Stimulated activated CD8-positive, alpha-beta memory T cell treated with anti-CD3 and anti-CD28 coated beads, Interleukin-12 subunit alpha, Interleukin-12 subunit beta, amount 100 ng/mL, for 24 hours (primary cell): ENCODE results near the gene PHTF1.
"Not testable (repeated sequence)": the region's sequence is repeated elsewhere in the genome, so short reads cannot be mapped to it uniquely, and the experiment has no call there.

Experiments used
- DNase-seq: peaks from one replicate; pipeline ENCODE4 v3.0.0-alpha.2; 2020; ENCODE audit errors: extremely low read depth

PHTF1 gene

DNA sequence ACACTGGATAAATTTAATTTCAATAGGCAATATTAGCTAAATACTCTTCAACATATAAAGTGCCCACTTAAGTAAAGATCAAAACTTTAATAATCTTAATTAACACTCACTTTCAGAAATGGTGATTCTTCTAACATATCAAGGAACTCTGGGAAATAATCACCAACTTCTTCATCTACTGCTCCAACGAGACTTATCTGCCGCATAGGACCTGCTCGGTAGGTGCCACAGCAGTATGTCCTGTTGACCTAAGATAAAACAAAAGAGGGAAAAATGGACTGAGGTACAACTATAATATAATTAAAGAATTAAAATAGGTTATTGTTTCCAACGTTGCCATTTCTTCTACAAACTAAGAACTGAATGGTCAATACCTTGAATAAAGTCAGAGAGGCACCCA is 18.3 kb upstream of the PHTF1 start:
- DNase-seq: no peak

DNA sequence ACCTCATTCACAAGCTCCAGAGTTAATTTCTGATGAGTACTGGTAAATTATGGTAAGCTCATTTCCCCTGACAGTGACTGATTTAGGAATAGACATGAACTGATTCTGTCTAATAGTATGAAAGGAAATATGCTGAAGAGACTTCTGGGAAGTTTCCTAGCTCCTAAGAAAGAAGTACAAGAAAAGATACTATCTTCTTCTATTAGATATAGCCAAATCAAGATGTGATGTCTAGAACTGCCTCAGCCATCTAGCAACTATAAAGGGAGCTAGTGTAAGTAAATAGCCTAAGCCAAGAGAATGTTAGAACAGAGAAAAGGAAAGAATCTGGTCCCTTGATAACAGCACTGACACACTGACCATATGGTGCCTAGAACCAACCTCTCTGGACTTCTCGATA is 10.7 kb upstream of the PHTF1 start:
- DNase-seq: no peak

DNA sequence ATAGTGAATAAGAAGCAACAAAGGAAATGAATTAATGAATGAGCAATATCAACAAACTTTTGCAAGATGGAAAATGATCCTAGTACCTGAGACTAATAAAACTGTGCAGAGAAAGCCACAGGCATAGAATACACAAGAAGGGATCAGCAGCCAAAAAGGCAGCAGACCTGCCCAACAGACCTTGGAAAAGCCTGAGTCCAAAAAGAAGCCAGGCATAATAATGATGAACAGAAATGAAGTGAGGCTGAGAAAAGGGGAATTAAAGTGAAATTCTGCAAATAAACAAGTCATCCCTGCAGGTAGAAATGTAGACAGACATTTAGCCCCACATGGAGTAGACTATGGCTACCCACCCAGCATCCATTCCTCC is 10.3 kb upstream of the PHTF1 start:
- no peak for DNase-seq

DNA sequence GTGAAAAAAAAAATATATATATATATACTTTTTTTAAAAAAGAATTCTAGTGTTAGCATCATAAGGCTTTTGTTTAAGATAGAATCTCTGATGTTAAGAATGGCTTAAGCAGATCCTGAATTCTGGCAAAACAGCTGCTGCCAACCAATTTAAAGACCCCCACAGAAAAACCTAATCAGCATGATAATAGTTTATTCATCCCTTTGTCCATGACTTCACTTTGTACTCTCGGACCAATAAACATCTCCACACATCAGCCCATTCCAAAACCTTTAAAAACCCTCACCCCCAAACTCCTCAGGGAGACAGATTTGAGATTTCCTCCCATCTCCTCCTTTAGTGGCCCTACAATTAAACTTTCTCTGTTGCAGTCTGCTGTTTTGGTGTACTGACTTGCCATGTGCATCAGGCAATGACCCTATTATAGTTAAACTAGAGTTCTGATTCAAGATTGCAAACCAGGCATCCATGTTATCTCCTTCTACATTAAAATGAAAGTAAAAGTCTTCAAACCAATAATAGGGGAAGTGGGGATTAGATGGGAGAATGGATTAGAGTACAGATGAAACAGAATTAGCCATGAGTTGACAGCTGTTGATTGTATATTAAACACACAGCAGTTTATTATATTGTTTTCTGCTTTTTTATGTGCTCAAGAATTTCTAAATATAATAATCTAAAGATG is 9.8 kb upstream of the PHTF1 start:
- DNase-seq: no peak

DNA sequence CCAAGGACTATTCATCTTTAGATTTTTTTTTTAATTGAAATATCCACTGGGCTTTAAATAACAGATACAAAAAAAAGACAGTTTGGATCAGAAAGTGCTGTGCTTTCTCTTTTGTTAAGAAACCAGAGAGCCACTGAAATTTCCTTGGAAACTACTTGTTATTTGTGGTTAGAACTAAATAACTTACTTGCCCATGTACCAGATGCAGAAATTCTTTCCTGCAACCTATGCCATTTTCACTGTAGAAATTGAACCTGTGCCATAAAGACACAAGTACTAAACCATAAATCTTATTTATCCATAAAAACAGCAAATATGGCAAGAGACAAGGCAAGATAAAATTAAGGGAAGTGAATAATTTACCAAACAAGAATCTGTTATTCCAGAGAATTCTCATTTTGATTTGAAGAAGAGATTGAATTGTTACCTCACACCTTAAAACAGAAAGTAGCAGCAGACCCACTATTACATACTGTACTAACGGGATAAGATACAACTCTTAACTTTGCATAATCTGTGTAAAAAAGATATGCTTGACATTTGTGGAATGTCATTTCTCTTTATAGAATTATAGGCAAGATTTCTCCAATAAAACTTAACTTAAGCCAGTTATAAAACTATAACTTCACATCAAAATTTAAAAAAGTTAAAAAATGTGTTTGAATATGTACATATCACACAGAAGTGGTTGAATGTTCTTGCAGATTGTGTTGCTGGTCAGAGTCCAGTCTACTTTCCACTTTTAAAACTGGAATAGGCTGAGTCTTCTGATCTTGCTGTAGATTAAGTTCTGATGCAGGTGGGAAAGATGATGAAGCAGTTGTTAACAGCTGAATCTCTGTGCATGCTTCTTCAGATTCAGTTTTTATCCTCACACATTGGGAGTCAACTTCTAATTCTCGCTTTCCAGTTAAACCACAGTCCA is 6.3 kb upstream of the PHTF1 start:
- no peak for DNase-seq

DNA sequence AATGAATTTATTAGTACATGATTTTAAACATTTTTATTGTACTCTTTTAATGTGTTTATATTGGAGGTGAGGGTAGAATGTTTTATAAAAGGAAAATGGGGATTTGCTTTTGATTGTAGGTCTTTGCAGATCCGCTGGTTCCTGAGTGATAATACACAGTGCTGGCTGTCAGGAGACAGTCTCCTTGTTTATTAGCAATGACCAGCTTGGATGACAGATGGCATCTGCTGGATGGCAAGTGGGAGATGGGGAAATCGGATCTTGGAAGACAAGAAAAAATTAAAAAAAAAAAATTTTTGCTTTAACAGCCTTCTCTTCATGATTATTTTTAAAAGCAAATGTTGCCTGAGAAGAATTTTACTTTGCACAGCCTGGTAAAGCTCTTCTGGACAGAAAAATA is 4.4 kb upstream of the PHTF1 start:
- no peak for DNase-seq

DNA sequence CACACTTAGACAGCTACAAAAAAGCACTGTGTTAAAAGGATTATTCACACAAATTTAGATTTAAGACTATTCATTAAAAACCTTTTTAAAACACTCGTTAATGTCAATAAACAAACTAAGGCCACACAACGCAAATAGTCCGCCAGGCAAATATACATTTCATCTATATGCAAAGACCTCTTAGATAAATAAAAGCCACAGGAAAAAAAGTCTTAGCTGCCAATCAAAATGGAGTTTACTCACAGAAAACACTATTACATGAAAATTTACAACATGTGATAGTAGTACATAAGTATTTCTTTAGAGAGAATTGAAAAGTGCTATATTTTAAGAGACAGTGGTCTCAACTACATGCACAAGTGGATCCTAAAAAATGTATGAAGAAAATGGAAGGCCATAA is 2.7 kb upstream of the PHTF1 start:
- no peak for DNase-seq

DNA sequence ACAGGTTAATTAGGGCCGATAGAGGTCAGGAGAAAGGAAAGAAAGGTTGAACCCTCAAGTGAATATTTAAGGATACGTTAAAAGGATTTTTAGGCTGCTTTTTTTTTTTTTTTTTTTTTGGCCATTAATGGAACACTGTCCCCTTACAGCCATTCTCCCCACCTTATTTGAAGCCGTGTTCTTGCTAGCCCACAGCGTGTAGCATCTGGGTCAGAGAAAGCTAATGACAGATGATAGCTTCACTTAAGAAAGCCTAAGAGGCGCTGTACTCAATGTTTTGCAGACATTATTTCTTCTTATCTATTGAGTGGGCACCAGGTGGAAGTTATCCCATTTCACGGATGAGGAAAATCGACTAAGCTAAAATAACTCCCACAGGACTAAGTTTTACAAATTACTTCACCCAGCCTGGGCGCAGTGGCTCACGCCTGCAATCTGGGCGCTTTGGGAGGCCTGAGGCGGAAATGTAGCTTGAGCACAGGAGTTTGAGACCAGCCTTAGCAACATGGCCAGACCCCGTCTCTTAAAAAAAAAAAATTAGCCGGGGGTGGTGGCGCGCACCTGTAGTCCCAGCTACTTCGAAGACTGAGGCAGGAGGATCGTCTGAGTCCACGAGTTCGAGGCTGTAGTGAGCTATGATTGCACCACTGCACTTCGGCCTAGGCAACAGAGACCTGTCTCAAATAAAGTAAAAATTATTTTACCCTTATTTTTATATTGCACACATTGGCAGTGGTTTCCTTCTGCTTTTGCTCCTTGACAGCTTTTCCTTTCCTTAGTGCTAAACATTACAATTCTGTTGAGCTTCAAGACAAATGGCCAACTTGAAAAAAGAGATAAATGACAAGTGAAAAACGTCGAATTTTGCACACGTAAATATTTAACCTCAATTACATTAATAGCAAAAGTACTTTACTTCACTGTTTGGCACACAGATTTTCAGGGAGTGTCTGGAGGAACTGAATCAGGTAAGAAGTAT is 1.1 kb upstream of the PHTF1 start:
- no peak for DNase-seq

DNA sequence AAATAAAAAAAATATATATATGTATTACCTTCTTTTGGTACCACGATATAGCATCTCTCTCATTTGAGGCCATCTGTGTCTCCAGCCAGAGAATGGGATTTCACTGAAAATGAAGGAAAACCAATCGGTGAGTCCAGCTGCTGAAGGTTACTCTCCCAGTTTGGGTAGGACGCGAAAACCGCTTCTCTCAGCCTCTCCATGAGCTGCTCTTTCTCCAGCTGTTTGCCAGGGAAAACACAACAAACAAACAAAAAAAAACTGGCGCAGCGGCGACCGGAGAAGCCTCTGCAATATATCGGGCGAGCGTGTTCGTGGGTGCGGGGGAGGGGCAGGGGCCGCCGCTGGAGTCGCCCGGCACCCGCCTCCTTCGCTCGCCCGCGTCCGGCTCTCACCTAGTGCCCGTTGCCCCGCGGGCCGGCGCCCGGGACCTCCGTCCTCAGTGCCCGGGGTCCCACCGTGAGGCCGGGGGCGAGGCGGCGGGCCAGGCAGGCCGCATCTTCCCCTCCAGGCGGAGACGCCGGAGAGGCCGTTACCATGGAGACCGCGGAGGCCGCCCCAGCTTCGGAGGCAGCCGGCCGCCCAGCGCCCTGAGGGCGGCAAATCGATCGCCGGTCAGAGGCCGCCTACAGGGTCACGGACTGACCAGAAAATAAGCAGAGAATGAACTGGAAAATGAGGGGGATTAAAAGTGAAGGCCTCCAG is 504 bp downstream of the PHTF1 start:
- DNase-seq: no peak

DNA sequence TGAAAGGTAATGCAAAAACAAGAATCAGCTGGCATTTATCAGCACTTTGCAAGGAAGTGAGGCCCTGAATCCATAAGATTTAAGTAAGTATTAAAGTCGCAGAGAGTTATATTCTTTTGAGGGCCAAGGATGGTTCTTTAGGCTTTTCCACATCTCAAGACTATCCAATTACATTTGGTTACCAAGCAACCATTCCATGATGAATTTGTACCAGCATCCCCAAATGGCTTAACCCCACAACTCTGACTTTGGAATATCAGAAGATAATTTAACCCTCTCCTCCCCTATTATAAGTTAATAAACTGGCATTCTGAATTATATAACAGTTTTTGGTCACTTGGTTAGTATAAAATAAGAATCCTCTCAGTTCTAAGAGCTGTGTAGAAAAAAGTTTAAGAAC is 2.8 kb downstream of the PHTF1 start:
- no peak for DNase-seq

DNA sequence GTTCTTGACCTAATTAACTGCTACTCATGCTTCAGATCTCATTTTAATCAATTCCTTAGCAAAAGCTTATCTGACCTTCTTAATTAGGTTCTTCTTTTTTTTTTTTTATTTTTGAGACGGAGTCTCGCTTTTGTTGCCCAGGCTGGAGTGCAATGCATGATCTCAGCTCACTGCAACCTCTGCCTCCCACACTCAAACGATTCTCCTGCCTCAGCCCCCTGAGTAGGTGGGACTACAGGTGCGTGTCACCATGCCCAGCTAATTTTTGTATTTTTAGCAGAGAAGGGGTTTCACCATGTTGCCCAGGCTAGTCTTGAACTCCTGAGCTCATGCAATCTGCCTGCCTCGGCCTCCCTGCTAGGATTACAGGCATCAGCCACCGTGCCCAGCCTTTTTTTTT is 6.0 kb downstream of the PHTF1 start:
- not testable (repeated sequence) for DNase-seq

DNA sequence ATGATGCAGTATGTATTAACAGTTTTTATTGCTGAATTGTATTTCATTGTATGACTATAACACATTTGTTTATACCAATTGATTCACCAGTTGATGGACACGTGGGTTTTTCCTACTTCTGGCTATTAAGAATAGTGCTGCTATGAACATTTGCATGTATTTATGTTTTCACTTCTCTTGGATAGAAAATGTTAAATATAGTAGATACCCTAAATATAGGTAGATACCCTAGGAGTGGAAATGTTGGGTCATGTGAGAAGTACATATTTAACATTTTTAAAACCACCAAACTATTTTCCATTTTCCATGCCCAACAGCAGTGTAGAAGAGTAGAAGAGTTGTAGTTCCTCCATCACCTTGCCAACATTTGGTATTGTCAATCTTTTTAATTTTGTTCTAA is 7.8 kb downstream of the PHTF1 start:
- no peak for DNase-seq

DNA sequence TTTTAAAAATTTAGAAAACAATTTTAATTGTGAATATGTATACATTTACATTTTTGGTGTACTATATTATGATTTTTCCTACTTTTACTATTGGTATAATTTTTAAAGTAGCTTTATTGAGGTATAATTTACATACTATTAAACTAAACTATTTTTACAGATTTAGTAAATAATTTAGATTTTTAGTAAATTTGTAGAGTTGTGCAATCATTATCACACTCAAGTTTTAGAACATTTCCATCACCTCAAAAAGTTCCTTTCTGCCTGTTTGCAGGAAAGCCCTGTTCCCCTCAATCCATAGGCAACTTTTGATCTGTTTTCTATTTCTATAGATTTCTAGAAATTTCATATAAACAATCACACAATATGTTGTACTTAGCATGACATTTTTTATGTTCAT is 8.2 kb downstream of the PHTF1 start:
- no peak for DNase-seq

DNA sequence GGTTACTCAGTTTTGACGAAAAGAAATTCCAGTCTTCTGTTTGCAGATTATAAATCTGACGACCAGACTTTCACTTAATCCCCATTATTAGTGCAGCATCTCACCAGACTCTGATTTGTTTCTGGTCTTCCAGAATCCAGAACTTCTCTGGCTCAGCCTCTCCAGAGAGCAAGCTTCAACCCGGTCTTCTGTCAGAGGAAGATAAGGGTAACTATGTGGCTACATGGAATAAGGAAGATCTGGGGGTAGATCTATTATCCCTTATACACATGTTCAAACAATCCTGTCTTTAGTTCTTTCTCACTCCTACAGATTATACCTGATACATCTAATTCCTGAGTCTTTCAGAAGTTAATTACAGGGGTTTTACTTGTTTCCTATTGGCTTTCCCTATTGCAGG is 9.9 kb downstream of the PHTF1 start:
- DNase-seq: no peak

DNA sequence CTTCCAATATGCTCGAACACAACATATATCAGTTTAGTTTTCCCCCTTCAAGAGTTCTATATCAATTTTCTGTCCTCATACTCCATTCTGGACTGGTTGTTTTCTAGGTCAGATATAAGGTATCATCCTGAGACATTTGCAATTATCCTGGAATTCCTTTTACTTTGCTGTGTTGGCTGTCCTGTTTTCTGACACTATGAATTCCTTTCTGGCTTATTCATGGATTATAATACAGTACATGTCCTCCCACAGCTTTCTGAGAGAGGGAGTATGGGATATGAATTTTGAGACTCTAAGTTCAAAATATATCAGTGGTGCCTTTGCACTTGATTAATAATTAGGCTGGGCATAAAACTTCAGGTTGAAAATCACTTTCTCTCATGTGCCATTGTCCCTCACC is 11.9 kb downstream of the PHTF1 start:
- DNase-seq: no peak

DNA sequence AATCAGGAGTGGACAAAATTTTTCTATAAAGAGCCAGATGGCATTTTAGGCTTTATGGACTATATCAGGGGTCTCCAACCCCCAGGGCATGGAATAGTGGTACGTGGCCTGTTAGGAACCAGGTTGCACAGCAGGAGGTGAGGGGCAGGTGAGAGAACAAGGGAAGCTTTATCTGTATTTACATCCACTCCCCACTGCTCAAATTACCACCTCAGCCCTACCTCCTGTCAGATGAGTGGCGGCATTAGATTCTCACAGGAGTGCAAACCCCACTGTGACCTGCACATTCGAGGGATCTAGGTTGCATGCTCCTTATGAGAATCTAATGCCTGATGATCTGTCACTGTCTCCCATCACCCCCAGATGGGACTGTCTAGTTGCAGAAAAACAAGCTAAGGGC is 13.9 kb downstream of the PHTF1 start:
- DNase-seq: no peak

DNA sequence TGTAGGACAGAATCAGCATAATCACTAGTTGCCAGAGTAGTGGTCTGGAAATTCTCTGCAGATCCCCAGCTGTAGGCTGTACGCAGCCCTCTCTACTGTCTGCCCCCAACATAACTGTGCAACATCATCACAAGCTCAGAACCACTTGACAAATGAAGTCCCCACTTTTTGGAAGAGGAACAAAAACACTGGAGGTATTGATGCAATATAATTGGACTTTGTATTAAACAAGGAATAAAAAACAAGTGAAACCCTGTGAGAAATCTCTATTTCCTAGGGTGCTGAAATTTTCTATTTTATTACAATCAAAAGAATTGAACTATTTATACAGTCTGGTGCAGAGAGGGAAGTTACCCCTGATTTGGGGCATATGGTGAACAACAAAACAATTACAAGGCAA is 15.2 kb downstream of the PHTF1 start:
- no peak for DNase-seq

DNA sequence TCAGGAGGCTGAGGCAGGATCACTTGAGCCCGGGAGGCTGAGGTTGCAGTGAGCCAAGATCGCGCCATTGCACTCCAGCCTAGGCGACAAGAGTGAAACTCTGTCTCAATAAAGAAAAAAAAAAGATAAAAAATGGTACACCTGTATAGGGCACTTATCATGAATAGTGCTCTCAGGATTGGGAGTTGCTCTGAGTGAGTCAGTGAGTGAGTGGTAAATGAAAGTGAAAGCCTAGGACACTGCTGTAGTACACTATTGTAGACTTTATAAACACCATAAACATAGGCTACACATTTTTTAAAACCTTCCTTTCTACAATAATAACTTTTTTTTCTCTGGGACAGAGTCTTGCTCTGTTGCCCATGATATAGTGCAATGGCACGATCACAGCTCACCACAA is 16.8 kb downstream of the PHTF1 start:
- DNase-seq: no peak

DNA sequence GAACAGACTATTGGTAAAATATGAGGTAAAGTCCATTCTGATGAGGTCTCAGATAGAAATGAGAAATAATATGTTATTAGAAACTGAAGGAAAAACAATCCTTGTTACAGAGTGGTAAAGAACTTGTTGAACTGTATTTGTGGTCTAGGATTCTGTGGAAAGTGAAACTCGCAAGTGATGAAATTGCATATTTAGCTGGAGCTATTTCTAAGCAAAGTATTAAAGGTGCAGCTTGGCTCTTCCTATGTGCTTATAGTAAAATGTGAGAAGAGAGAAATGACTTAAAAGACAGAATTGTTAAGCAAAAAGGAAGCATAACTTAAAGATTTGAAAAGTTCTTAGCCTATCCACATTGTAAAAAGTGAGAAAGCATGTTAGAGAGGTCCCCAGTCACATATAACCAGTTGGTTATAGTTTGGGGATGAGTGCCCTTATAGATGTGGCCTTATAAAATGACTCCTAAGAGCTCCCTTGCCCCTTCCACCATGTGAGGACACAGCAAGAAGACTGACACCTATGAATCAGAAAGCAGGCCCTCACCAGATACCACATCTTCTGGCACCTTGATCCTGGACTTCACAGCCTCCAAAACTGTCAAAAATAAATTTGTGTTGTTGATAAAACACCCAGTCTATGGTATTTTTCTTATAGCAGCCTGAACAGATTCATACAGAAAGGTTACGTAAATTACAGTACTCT is 24.8 kb downstream of the PHTF1 start:
- no peak for DNase-seq

DNA sequence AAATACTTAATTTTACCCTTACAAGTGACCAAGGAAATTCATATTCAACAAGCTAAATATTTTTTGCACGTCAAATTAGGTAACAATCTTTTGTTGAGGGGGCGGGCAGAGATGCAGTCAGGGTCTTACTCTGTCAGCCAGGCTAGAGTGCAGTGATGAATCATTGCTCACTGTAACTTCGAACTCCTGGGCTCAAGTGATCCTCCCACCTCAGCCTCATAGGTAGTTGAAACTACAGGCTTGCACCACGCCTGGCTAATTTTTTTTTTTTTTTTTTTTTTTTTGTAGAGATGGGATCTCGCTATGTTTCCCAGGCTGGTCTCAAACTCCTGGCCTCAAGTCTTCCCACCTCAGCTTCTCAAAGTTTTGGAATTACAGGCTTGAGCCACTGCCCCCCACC is 26.5 kb downstream of the PHTF1 start:
- no peak for DNase-seq

DNA sequence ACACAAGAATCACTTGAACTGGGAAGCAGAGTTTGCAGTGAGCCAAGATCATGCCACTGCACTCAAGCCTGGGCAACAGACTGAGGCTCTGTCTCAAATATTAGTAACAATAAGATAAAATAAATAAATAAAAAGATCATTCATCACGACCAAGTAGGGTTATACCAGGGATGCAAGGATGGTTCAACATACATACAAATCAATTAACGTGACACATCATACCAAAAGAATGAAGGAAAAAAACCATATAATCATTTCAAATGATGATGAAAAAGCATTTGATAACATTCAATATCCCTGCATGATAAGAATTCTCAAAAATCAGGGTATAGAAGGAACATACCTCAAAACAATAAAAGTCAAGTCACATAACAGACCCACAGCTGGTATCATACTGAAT is 38.3 kb downstream of the PHTF1 start:
- DNase-seq: no peak
